Medulla oblongata (tissue), 1 donor: Measurements from ENCODE around the gene FRAS1.
"Not testable (repeated sequence)": the region's sequence is repeated elsewhere in the genome, so short reads cannot be mapped to it uniquely, and the experiment has no call there.

Source experiments
- DNase-seq: peaks from one replicate; pipeline ENCODE4 v3.0.0-alpha.2; 2015; ENCODE audit errors: extremely low spot score

The FRAS1 gene

DNA sequence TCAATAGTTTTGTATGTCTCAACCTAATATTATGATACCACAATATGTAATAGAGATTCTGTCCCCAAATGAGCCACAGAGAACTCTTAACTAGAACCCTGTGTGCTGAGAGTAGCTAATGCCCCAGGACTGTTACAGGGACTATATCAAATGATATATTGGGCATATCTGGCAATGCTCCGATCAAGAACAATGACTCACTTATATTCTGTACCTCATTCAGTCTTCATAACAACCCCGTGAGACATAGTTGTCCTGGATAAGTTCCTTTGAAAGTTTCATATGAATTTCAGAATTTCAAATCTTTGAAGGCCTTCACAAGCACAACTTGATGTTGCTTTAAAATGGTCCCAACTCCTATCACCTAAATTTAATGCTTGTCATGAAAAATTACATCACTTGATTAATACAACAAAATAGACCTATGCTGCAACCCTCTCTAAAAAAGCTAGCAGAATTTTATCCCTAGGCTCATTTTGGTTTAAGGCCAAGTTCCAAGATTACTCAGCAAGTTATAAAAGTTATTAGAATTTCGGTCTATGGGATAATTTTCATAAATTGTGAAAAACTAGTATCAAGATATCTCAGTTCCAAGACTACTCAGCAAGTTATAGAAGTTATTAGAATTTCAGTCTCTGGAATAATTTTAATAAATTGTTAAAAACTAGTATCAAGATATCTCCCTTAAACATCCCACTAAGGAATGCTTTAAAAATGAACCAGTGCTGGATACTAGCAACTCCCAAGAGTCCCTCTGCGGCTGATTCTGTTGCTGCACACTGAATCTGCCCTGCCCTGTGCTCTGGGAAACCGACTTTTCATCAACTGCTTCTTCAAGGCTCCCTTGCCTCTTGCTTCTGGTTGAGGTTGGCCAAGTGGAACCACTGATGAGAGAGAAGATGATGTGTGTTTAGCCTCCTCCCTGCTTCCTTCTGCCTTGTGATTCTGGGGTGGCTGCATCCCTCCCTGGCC lies 488.4 kb downstream of the FRAS1 start:
- DNase-seq = no peak

DNA sequence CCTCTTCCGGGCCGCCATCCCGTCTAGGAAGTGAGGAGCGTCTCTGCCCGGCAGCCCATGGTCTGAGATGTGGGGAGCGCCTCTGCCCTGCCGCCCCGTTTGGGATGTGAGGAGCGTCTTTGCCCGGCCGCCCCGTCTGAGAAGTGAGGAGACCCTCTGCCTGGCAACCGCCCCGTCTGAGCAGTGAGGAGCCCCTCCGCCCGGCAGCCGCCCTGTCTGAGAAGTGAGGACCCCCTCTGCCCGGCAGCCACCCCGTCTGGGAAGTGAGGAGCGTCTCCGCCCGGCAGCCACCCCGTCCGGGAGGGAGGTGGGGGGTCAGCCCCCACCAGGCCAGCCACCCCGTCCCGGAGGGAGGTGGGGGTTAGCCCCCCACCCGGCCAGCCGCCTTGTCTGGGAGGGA lies 490.8 kb downstream of the FRAS1 start:
- DNase-seq = not testable (repeated sequence)

DNA sequence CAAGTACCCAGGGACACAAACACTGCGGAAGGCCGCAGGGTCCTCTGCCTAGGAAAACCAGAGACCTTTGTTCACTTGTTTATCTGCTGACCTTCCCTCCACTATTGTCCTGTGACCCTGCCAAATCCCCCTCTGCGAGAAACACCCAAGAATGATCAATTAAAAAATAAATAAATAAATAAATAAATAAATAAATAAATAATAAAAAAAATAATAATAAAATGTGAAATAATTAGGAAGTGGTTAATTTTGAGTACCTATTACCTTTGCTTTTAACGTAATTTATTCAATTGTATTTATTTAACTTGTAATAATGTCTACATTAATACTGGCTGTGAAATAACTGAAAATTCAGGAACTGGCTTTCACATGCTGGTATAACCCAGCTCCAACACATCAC lies 491.8 kb downstream of the FRAS1 start:
- not testable (repeated sequence) for DNase-seq

DNA sequence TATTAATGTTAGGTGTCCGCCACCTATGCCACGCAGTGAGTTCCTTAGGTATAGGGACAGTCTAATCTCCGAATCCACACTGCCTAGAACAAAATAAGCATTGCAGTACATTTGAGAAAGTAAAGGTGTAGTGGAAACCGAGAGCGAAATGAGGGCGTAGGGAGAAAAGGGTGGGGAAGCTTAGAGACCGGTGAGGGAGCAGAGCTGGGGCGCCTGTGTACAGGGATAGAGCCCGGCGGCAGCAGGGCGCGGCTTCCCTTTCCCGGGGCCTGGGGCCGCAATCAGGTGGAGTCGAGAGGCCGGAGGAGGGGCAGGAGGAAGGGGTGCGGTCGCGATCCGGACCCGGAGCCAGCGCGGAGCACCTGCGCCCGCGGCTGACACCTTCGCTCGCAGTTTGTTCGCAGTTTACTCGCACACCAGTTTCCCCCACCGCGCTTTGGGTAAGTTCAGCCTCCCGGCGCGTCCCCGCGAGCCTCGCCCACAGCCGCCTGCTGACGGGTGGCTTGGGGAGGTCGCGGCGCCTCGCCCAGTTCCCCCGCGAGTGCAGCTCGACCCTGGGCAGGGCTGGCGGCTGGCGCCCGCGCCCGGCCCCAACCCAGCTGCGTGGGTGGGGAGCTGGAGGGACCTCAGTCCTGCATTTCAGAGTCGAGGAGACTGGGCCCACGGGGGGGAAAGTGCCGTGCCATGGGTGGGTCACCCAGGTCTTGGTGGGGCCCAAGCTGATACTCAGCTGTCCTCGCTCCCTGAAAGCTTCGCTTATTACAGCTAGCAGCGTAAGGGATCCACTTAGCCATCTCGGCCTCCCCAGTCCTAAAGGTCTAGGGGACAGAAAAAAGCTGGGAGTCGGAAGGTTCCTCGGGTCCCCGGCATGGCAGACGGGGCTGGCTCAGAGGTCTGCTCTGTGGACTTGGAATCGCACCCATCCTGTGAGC lies 494.6 kb downstream of the FRAS1 start, which contains the start of gene ANXA3:
TSS of gene ANXA3 (plus strand) at position 351 of the 932 bp plus-strand sequence. CDS start 2,704 bp downstream, outside the sequence.
- DNase-seq = no peak

DNA sequence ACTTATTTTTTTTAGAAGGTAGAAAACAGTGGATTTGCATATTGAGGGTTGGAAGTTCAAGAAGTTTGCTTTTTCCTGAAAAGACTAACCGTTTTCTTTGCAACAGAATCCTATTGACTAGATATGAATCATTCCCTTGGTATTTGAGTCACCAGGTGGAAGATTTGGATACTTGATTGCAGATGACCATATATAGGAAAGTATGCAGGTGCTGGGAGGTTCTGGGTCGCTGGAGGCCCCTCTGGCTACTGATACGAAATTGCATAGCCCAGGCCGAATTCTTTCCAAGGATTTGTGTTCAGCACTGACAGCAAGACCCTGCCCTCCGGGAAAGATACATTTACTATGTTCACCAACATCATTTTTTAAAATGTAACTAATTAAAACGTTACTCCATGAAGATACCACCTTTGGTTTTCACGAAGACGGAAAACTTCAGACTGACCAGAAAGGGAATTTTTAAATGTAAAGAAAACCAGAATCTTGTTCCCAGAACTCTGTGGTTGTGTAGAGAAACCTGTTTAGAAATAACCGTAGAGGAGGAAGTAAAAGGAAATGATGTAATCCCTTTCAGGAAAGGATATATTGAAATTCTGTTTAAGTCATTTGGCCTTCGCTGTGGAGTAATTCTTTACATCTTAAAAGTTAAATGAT lies 495.4 kb downstream of the FRAS1 start:
- no peak for DNase-seq

DNA sequence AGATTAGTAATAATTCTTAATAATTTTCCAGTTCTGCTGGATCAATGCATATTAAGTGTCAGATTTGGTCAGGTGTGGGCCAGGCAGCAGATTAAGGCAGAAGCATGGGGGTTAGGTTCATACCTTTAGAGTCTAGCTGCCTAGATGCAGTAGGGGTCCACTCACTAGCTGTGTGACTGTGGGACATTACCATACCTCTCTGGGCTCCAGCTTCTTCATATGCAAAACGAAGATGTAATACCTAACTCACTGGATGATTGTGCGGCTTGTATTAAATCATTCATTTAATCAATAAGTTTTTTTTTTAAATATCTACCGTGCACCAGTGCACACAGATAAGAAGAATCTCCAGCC lies 495.9 kb downstream of the FRAS1 start:
- no peak for DNase-seq

DNA sequence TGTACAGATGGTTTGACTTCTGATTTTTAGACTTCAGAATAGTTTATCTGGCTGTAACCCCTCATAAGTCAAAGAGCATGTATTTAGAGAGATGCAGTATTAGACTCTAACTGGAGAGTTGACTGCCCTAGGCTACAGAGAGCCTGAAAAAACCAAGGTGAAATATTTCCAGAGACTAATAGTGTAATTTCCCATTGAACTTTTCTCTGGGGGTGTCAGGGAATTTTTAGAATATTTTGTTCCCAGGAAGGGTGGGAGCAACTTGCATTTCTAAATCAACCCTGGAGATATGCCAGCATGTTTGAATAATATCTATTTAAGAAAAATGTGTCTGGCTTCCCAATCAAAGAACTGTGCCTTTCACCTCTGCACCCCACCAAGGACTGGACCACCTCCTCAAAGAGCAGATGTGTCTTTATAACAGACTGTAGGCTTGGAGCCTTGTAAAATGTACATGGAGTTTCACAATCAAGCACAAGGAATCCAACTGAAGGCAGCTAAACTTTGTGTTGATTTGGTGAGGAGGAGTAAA lies 496.5 kb downstream of the FRAS1 start:
- DNase-seq = no peak

DNA sequence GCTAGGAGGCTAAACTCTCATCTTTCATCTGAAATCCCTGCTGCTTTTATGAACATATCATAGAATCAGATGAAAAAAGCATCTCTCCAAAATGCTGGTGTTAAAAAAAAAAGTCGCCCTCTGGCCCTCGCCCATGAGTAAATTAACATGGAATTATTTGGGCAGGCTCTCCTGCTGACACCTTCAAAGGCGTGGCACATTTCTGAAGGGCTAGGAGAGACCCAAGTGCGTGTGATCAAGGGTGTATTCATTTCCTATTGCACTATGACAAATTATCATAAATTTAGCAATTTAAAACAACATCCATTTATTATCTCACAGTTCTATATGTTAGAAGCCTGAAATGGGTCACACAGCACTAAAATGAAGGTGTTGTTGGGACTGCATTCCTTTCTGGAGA lies 499.5 kb downstream of the FRAS1 start:
- DNase-seq = no peak

DNA sequence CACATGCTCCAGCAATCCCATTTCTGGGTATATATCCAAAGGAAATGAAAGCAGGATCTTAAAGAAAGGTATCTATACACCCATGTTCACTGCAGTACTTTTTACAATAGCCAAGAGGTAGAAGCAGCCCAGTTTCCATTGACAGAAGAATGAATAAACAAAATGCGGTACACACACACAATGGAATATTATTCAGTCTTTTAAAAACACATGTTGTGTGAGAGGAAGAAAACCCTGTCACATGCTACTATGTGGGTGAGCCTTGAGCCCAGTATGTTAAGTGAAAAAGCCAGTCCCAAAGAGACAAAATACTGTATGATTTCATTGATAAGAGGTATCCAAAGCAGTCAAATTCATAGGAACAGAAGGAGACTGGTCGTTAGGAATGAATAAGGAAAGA lies 500.7 kb downstream of the FRAS1 start:
- DNase-seq = no peak

DNA sequence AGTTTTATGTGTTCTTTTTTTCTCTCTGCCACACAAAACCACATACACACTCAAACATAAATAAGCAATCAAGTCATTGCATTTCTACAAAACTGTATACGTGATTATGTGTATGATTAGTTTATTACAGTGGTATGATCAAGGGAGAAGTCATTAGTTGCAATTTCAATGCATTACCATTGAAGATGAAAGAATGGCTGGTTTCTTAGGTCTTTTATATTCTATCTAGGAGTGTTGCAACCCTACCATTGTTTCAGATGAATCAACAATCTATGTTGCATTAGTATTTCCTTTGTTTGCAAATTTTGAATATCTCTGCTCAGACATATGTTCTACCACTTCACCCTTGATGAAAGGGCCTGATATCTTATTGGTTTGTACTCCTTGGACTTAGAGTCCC lies 501.3 kb downstream of the FRAS1 start:
- no peak for DNase-seq

DNA sequence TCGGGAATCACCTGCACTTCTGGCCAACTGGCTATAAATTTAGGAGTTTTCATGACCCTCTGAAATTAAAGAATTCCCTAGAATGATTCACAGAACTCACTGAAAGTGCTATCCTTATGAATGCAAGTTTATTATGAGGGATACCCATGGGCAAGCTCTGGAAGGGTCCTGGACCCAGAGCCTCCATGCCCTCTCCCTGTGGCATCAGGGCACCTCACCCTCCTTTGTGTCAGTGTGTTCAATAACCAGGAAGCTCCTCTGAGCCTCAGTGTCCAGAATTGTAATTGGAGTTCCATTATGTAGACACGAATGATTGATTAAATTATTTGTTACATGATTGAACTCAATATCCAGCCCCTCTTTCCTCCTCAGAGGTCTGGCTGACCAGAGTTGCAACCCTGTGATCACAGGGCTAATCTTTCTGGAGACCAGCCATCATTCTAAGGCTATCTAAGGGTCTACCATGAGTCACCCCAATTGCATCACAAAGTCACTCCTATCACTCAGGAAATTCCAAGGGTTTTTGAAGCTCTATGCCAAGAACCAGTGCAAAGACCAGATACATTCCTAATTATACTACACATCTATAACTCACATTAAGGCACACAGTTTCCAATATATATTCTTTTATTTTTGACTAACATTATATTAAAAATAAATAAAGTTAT lies 503.3 kb downstream of the FRAS1 start:
- DNase-seq = no peak

DNA sequence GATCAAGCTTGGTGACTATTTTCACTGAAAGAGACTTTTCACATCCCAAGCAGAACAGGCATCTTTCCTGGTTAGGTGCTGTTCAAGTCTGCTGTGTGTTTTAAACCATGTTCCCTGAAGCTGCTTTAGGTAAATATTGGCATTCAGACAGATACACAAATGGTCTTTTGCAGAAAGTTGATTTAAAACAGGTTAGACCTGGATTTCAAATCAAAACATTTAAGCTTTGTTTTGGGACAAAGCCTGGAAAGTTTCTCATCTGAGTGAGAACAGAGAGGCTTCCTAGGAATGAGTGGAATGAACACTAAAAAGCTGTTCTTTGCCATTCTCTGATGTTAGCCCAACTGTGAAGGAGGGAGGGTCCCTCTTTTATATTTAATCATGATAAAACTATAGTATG lies 504.6 kb downstream of the FRAS1 start:
- no peak for DNase-seq

DNA sequence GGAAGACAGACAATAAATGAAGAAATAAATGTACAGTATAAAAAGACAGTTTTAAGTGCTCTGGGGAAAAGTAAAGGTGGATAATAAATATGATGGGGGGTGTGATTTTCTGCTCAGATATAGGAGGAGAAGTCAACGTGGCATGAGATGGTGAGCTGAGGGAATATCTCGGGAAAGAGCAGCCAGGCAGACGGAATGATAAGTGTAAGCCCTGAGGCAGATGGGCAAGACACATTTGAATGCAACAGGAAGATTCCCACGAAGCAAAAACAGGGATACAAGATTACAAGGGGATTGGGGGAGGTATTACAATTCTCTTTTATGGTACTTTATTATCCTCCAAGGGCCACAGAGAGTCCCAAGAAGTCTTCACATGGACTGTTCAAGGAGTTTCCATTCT lies 505.6 kb downstream of the FRAS1 start:
- DNase-seq = no peak

DNA sequence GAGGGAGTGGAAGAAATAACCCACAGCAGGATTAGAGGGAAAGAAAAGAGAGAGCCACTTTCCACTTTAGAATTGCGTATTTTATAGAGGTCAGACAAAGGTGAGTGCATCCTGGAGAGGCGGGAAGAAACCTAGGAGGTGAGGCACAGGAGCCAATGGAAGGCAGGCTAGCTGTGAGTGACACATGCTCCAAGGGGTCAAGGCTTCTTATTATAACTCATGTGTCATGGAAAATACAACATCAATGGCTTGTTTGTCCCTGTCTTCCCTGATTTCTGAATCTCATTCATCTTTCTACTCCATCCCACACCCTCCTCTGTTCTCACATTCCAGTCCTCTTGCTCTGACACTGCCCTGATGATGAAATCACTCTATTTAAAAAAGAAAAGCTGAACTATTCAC lies 508.8 kb downstream of the FRAS1 start:
- DNase-seq = no peak

DNA sequence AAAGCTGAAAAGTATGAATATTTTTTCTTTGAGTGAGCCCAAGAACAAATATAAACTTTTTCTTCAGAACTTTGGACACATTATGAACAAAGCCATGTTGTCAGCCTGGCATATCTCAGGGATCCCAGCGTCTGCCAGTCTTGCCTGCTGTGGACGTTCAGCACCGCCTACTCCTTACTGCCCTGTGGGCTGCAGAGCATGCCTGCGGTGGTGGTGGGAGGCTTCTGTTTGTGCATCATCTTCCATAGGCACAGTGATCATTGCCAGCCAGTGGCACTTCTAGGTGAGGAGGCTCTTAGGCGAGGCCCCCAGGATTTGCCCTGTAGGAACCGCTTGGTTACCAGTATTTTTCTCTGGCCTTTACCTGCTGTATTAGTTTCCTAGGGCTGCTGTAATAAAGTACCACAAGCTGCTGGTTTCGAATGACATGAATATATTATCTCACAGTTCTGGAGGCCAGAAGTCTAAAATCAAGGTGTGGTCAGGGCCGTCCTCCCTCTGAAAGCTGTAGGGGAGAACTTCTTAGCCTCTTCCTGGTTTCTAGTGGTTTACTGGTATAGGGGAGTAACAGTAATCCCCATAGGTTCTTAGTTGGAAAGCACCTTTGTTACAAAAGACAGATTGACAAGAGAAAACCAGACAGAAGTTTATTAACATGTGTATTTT lies 509.8 kb downstream of the FRAS1 start:
- no peak for DNase-seq

DNA sequence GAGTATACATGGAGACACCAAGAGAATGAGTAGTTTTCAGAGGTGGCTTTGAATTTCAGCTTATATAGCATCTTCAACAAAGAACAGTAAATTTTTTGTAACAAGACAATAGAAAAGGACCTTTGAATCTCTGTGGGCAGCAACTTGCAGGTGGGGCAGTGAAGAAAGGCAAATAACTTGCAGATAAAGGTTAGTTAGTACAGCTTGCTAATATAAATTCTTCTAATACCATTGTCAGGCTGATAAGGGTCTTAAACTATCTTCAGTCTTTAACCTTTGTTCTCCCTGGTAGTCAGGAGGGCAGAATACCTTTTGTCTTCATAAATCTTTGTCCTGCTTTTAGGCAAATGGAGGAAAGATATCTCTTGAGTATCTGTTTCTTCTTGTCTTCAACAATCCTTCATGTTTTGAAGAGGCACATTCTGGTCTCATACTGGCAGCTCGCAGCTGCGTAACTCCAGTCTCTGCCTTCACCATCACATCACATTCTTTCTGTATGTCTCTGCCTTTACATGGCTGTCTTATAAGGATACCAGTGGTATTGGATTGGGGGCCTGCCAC lies 510.5 kb downstream of the FRAS1 start:
- DNase-seq = no peak

DNA sequence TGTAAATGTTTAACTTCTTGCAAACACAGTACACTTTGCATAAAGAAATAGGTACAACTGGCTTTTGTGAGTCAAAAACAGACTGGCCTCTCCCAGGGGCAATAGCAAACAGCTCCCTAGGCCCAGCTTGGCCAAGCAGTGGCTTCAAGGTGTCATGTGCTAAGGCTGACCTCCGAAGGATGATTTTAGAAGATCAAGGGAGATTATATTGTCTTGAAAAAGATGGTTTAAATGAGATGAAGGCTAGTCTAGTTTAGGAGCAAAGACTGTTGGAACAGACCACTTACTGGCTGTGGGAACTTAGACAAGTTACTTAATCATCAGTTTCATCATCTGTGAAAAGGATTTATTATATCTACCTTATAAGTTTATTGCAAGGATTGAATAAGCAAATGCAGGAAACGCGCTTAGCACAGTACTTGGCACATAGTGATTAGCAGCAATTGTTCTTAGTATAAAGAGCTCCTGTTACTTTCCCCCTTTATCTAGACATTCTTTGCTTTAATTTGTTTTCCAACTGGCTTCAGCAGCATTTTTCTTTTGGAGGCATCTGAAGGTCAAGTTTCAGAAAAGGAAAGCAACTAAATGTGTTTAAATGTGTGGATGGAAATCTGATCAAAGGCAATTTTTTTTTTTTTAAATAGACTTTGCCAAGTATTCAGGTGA lies 511.6 kb downstream of the FRAS1 start:
- DNase-seq = no peak

DNA sequence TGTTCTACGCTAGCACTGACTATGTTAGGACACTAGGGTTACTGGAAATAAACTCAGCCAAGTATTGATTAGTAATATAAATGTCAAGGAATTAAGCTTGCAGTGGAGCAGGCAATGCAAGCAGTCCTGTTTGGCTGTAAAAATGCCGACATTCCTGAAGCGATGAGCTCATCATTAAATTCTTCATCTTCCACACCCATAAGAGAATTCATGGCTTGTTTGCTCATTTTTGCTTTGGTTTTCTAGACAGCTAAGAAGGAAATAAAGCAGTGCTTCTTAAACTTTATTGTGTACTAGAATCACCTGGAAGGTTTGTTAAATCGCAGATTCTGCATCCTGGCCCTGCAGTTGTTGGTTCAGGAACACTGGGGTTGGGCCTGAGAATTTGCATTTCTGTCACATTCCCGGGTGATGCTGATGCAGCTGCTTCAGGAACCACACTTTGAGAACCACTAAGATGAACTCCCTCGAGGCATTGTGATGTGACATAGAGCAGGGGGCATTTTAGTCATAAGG lies 512.2 kb downstream of the FRAS1 start:
- no peak for DNase-seq

DNA sequence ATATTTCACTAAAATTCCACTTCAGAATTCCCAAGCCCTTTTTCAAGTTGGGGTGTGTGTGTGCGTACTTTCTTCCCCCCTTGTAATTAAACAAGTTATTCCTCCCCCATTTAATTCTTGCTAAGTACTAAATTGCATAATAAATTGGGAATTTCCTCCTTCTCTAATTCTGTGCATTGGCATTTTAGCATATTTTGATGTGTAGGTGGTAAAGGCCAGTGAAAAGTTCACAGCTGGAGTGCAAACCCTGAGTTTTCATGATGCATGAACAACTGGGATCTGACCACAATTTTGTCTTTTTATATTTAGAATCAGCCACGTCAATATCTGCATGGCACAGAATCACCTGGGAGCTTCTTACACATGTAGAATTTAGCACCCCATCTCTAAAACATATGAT lies 513.0 kb downstream of the FRAS1 start:
- DNase-seq = no peak

DNA sequence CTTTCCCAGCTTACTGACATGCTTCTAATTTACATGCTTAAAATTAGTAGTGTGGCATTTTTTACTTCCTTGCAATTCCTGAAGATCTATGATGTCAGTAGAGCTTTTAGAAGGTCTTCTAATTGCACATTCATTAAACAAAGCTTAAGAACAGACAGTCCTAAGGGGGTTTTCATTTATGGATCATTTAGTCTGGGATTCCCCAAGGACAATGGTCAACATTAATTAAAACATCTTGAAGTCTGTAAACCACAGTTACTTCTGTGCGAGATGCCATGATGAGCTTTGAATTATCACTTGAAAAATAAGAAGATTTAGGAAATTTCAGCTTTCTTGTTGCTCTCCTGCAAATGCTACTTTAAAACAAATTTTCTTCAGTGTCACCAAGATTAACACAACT lies 514.7 kb downstream of the FRAS1 start:
- DNase-seq = no peak
